Subcutaneous adipose tissue (tissue), 4 donors: ENCODE results near the gene SLC25A19. TPM values are rescaled to one million over a fixed set of nuclear protein-coding genes. Genes with fewer than 3 reads are reported as not detected.

Source experiments
- total RNA-seq, 4 donors: library from RNA; depleted of rRNA; stranded (reverse); fragments of >200 nt; gene quantifications; one replicate each; pipeline ENCODE4 v1.1.0, GENCODE V29; 2016
- TF ChIP-seq, protein P1 (sequence below): fragments of 450-650 bp; IDR thresholded peaks from one replicate; pipeline ENCODE4 v1.5.1; 2016; ENCODE audit warnings: low read depth, mild to moderate bottlenecking, control low read depth, antibody characterized with exemption, moderate library complexity

The SLC25A19 gene
- total RNA-seq, 4 donors from 2014 or later: 8.4 to 18.5 (median 14.3) TPM

DNA sequence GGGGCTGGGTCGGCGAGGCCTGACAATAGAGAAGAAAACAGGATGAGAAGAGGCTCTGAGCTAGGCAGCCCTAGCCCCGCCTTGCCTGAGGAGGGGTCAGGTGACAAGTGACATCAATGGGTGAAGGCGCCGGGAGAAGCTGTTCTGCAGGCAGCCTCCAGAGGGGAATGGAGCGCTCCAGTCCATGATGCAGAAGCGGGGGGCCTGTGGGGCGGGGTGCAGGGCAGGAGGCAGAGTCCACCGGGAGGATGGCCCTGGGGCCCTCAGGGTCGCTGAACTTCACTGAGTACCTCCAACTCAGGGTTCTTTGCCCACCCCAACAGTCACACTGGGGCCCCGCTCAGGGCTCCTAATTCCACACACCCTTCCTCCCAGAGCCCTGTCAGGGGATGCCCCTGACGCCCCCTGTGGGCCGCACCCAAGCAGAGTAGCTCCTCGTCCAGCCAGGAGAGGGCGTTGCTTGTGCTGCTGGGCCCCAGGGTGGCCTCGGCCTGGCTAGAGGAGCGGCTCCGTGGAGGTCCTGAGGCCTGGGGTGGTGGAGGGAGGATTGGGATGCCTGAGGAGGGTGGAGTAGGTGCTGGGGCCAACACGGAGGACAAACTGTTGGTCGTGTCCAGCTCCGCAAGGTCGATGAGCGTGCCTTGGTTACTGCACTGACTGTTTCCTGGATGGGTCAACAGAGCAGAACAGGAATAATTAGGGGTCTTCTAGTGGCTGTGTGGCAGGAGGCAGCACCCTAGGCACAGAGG is 48.7 kb downstream of the SLC25A19 start:
- TF ChIP-seq, protein P1, sequence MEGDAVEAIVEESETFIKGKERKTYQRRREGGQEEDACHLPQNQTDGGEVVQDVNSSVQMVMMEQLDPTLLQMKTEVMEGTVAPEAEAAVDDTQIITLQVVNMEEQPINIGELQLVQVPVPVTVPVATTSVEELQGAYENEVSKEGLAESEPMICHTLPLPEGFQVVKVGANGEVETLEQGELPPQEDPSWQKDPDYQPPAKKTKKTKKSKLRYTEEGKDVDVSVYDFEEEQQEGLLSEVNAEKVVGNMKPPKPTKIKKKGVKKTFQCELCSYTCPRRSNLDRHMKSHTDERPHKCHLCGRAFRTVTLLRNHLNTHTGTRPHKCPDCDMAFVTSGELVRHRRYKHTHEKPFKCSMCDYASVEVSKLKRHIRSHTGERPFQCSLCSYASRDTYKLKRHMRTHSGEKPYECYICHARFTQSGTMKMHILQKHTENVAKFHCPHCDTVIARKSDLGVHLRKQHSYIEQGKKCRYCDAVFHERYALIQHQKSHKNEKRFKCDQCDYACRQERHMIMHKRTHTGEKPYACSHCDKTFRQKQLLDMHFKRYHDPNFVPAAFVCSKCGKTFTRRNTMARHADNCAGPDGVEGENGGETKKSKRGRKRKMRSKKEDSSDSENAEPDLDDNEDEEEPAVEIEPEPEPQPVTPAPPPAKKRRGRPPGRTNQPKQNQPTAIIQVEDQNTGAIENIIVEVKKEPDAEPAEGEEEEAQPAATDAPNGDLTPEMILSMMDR: no peak

DNA sequence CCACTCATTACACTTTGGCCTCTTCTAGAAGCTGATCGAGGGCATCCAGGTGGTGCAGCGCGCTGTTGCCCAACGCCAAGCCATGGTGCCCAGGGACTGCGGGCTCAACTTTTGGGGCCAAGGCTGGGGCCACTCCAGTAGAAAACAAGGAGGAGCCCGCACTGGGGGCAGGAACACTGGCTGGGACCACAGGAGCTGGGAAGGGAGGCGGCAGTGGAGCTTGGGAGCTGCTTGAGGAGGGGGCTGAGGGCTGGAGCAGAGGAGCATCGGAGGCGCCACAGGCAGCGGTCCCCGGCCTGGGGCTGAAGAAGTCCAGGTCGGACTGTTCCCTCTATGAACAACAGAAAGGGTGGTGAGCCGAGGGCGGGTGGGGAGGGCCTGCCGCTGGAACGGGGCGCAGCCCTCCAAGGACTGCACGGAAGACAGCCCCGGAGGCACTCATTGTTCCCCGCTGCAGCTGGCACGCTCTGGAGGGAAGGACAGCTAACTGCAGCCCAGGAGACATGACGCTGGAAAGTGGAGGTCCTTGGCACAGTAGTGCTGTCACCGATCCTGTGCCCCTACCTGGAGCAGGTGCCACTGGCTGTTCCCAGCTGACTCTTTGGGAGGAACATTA is 49.3 kb downstream of the SLC25A19 start:
- TF ChIP-seq, protein P1: no peak

DNA sequence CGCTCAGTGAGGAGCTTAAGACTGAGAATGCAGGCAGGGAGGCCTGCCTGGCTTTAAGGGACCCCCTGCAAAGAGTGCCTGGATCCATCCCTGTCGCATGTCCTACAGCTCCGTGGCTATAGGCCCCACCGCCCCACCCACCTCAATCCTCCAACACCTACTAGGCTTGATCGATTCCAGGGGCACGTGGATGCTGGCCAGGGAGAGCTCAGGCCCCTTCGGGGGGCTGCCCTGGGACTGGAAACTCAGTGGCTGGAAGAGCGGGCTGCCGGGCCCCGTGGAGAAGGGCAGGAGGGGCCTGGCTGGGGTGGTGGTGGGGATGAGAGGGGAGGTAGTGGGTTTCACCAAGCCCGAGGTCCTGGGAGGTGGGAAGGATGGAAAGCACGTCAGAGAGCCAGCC is 50.0 kb downstream of the SLC25A19 start:
- TF ChIP-seq, protein P1: no peak

DNA sequence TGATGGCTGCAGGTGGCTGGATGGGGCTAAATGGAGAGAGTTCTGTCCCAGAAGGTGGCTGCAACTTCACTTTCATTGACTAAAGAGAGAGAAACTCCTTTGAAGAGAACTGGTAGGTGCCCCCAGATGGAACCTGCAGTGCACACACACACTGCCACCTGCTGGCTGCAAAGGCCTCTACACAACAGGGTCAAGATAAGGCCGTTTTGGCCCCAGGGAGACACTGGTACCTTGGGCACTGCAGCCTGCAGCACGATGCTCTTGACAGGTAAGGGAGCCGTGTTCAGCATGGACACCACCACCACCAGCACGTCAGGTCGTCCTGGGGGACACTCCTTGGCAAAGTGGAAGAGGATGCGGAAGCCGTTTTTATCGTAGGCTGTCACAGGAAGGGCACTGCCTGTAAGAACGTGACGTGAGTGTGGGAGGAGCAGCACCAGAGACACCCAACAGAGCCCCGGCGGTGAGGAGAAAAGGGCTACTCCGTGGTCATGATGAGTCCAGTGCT is 50.5 kb downstream of the SLC25A19 start:
- TF ChIP-seq, protein P1: no peak

DNA sequence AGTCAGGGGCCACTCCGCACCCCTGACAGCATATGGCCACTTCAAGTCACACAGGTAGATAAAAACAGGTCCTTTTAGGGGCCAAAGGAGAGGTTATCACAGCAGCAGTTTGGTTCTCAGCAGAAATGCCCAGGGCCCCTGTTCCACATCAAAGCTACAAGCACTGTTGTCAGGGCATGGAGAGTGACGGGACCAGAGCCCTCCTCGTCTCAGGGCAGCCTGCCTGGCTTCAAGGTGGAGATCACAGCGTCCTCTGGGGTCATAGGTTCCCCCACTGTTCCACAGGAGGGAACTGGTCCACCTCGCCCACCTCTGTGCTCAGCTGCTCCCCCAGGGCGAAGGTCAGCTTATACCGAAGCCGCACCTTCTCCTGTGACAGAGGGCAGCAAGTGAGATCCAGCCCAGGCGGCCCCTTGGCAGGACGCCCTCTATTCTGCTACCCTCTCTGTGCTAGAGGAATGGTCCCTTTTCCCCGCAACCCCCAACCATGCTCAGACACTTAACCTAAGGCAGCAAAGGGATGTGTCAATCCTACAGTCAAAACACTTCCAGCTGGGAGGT is 51.1 kb downstream of the SLC25A19 start:
- TF ChIP-seq, protein P1: no peak

DNA sequence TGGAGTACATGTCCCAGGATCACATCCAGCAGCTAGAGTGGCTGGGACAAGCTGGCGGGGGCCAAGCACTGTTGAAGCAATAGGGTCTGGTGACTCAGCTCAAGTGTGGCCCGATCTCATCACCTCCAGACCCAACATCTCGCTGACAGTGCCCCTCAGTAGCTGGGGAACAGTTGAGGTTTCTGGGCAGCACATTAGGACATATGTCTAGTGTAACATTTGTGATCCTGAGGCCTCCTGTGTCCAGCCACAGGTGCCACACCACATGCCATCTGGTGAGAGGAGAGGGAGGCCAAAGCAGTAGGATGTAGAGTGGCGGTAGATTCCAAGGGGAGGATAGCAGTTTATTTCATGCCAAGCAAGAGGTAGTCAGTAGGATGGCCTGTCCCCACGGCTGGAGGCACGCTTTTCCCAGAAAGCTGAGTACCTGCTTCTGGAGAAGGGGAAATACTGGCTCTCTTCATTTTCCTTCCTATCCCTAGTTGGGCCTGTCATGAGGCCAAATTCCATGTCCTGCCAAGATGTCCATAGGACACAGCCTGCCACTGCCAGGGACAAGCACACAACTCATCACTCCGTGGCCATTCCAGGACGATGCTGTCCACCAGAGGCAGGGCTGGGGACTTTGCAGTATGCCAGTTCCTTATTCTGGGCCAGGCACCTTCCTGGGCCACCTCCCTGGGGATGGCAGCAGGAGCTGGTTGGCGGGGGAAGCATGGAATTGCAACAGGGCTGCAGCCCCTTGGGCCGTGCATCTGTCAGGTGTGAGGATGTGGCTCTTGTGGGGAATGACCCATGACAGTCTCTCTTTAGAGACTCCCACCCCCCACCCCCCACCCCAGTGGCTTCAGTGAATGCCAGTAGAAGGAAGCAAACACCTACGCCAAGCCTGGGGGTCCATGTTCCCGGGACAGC is 51.9 kb downstream of the SLC25A19 start:
- TF ChIP-seq, protein P1: no peak

DNA sequence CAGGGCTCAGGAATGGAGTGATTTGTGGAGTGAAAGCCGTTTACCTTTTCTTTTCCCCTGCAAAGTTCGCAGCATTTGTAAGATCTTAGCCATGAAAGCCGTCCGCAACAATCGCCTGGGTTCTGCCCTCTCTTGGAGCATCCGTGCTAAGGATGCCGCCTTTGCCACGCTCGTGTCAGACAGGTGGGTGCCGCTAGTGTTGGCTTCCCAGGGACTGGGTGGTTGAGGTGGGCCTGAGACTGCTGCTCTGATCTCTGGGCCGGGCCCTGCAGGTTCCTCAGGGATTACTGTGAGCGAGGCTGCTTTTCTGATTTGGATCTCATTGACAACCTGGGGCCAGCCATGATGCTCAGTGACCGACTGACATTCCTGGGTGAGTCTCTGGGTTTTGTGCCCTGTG is 56.4 kb downstream of the SLC25A19 start:
- TF ChIP-seq, protein P1: no peak
